ENCODE data around the gene PHF2.

DNA sequence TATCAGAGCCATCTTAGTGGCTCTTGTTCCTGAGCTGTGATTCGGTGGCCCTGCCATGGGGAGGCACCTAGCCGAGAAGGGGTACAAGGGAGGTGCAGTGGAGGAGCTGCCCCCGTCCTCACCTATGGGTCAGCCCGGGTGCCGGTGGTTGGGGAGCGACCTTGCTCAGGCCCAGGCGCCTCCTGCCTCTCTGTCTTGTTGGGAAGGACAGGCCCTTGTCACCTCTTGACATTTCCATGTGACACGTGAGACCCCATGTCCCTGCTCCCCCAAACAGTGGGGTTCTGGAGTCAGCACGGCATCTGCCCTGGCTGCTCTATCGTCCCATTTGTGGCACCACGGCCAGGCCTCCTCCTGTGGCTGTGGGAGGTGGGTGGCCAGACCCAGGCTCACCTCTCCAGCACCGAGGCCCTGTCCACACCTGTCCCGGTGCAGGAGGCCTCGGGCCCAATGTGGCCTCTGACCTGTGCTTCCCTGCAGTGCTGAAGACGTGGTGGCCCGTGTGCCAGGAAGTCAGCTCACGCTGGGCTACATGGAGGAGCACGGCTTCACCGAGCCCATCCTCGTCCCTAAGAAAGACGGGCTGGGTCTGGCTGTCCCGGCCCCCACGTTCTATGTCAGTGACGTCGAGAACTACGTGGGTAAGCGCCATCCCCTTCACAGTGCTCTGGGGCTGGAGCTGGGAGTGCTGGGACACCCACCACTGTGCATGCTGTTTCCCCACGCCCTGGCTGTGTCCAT is 68.9 kb downstream of the PHF2 start:
- TF ChIP-seq, protein P1, sequence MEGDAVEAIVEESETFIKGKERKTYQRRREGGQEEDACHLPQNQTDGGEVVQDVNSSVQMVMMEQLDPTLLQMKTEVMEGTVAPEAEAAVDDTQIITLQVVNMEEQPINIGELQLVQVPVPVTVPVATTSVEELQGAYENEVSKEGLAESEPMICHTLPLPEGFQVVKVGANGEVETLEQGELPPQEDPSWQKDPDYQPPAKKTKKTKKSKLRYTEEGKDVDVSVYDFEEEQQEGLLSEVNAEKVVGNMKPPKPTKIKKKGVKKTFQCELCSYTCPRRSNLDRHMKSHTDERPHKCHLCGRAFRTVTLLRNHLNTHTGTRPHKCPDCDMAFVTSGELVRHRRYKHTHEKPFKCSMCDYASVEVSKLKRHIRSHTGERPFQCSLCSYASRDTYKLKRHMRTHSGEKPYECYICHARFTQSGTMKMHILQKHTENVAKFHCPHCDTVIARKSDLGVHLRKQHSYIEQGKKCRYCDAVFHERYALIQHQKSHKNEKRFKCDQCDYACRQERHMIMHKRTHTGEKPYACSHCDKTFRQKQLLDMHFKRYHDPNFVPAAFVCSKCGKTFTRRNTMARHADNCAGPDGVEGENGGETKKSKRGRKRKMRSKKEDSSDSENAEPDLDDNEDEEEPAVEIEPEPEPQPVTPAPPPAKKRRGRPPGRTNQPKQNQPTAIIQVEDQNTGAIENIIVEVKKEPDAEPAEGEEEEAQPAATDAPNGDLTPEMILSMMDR (IDR thresholded peaks at IDR 0.05): no peak
- no peak for TF ChIP-seq ZFX (IDR thresholded peaks at IDR 0.05; ENCODE audit: borderline replicate concordance)
